CMK (cell line): ENCODE results near the gene P4HA1.

Experiments used
- DNase-seq: peaks from one replicate; pipeline ENCODE4 v3.0.0-alpha.2; 2010; ENCODE audit warnings: low read depth

P4HA1 gene

DNA sequence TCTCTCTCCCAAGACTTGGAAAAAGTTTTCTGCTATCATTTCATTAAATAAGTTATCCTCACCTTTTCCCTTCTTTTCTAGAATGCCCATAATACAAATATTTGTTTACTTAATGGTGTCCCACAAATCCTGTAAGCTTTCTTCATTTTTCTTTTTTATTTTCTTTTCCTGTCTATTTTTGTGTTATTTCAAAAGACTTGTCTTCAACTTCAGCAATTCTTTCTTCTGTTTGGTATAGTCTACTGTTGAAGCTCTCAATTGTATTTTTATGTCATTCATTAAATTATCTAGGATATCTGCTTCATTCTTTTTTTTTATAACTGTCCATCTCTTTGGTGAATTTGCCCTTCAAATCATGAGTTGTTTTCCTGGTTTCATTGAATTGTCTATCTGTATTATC, 117.0 kb downstream of the P4HA1 start:
- DNase-seq = no peak

DNA sequence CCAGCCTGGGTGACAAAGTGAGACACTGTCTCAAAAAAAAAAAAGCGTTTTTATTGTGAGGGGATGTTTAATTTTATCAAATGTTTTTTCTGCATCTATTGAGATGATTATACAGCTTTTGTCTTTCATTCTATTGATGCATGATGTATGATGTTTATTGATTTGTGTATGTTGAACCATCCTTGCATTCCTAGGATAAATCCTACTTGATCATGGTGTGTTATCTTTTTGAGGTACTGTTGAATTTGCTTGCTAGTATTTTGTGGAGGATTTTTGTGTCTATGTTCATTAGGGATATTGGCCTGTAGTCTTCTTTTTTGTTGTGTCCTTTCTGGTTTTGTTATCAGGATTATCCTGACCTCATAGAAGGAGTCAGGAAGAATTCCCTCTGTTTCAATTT, 119.8 kb downstream of the P4HA1 start:
- DNase-seq = no peak
